Measurements from ENCODE around the gene TMEM221.

The TMEM221 gene

GRCh38 chr19:17451820-17452219, 3.4 kb upstream of the TMEM221 start:
- TF ChIP-seq CTCF (IDR thresholded peaks at IDR 0.05; ENCODE audit: low read depth, low read length): no peak
- no peak overlapping the region for H3K4me3 ChIP-seq (ENCODE audit: low read depth, low read length)

- no peak overlapping the region for H3K4me3 ChIP-seq (ENCODE audit: low read depth, low read length)
- TF ChIP-seq CTCF (IDR thresholded peaks at IDR 0.05; ENCODE audit: low read depth, low read length): no peak
Observed at GRCh38 chr19:17450264-17451075, 2.0 kb upstream of the TMEM221 start.

GRCh38 chr19:17447704-17448130, 751 bp downstream of the TMEM221 start:
- no peak overlapping the region for H3K4me3 ChIP-seq (ENCODE audit: low read depth, low read length)
- TF ChIP-seq CTCF (IDR thresholded peaks at IDR 0.05; ENCODE audit: low read depth, low read length): no peak

- no peak for TF ChIP-seq CTCF (IDR thresholded peaks at IDR 0.05; ENCODE audit: low read depth, low read length)
- H3K4me3 ChIP-seq (ENCODE audit: low read depth, low read length): no peak overlapping the region
Observed at GRCh38 chr19:17445526-17446165, 2.8 kb downstream of the TMEM221 start.

- TF ChIP-seq CTCF (IDR thresholded peaks at IDR 0.05; ENCODE audit: low read depth, low read length): peak; percentile 19; the same call in 1 of the 2 replicates
Observed at GRCh38 chr19:17441241-17442021, 7.0 kb downstream of the TMEM221 start.

GRCh38 chr19:17436874-17437267, 11.6 kb downstream of the TMEM221 start:
- TF ChIP-seq CTCF (IDR thresholded peaks at IDR 0.05; ENCODE audit: low read depth, low read length): no peak
- no peak overlapping the region for H3K4me3 ChIP-seq (ENCODE audit: low read depth, low read length)

More at GRCh38 chr19:17441241-17442021, 7.0 kb downstream of the TMEM221 start:
- no peak overlapping the region for H3K4me3 ChIP-seq (ENCODE audit: low read depth, low read length)

Data from WI38 (cell line).